Fibroblast of skin of right biceps (primary cell): ENCODE data around the gene AGFG1.
A peak's percentile ranks its signal among the peaks of the same experiment; 100 is the strongest.
"Not testable (repeated sequence)": the region's sequence is repeated elsewhere in the genome, so short reads cannot be mapped to it uniquely, and the experiment has no call there.

Experiments
- DNase-seq: peaks from one replicate; pipeline ENCODE4 v3.0.0-alpha.2; 2013

Gene AGFG1

GRCh38 chr2:227500301-227500630 is 28.3 kb downstream of the AGFG1 start:
- no peak for DNase-seq

DNA sequence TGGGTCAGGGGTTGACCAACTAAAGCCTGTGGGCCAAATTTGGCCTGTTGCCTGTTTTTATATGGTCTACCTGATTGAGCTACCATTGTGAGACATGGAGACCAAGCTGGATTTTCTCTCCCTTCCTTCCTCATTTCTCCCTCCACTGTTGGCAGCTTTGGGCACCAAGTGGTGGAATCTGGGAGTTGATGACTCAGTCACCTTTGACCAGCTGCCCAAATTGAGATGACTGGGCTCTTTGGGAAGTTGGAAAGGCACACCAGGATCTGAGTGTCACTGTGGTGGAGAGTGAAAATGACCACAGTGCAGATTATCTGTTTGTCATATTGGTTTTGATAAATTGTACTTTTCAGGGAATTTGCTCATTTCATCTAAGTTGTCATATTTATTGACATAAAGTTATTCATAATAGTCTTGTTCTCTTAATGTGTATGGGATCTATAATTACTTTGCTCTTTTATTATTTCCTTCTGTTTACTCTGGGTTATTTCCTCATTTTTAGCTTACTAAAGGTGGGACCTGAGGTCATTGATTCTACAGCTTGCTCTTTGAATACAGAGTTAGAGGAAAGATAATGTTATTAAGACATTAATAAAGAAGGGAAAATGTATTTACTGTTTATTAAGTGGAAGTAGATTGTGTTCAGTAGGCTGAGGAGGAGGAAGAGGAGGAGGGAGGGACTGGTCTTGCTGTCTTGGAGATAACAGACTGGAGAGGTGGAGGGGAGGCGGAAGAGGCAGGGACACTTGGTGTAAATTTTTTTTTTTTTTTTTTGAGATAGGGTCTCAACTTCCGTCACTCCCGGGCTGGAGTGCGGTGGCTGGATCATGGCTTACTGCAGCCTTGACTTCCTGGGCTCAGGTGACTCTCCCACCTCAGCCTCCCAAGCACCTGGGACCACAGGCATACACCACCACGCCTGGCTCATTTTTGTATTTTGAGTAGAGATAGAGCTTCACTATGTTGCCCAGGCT is 31.8 kb downstream of the AGFG1 start:
- peak; percentile 44 for DNase-seq

GRCh38 chr2:227504700-227505099 is 32.7 kb downstream of the AGFG1 start:
- no peak for DNase-seq

DNA sequence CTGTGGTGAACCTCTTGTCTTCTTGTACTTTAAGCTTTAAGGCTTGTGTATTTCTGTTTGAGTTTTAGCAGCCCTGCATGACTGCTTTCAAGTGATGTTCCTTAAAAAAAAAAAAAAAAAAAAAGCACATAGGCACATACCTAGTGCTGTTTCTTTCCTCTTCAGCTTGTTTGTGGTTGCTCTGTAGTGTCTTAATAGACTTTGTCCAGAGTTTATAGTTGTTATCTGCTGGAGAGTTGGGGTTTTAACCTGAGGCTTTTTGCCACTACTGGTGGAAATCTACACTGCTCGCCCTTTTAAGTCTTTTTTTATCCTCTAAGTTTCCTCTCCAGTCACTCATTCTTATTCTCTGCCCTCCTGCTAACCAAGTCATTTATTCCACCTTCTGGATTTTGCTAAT is 34.5 kb downstream of the AGFG1 start:
- no peak for DNase-seq

- no peak for DNase-seq
Observed at GRCh38 chr2:227507963-227508362, 36.0 kb downstream of the AGFG1 start.

DNA sequence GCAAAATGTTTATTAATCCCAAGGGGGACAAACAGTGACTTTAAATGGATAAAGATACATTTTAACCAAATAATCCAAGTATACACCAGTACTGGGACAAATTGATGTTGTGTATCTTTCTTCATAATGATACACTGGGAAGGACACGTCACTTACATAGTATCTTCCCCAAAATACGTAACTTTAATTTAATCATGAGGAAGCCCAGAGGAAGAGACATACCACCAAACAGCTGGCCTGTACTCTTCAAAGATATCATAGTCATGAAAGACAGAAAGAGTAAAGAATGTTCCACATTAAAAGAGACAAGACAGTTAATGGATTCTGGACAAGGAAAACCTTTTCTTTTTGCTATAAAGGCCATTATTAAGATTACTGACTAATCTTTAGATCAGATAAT is 37.1 kb downstream of the AGFG1 start:
- DNase-seq: no peak

DNA sequence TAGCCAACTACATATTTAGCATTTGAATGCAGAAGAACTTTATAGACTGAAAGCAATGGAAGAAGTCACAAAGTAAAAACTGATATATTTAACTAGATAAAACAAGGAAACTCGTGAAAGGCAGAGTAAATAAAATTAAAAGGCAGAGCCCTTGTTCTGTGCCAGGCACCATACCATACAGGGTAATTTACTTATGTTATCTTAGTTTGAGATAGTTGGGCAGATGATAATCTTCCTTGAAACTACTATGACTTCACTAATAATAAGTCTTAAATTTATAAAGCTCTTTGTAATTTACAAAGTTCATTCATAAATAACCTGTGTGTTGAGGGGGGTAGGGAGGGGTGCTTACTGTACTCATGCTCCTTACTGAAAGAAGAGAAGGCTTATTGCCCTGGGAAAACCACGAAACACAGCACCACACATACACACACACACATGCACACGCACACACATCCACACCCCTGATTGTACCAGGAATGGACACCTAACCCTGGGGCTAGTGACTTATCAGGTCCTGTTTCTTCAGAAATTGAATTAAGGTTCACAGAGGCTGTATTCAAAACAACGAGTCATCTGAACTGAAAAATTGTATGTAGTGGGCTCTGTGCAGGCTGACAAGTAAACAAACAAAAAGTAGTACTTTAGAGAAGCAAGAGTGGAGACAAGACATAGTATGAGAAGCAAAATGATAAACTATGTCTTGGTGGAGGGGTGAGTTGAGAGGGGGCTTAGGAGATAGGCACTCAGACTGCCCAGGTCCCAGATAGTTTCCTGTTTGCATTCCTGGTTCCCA is 38.1 kb downstream of the AGFG1 start:
- peak; percentile 29 for DNase-seq

GRCh38 chr2:227510620-227510958 is 38.6 kb downstream of the AGFG1 start:
- no peak for DNase-seq

- no peak for DNase-seq
Observed at GRCh38 chr2:227511239-227511930, 39.4 kb downstream of the AGFG1 start.

DNA sequence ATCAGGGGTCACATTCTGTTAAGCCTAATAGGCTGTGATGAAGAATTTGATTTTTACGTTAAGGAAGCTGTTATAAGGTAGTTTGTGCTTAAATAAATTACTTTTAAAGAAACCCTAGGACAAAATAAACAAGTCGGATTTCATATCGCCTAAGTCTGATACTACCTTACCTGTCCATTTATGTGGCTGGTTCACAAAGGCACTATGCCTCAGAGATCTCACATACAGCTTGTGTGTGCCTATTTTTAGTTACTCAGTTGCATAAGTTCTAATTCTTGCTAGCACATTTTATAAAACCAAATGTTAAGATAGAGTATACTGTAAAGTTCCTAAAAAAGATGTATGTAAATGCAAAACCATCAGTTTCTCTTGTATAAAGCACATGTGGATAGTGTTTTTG is 40.0 kb downstream of the AGFG1 start:
- no peak for DNase-seq

DNA sequence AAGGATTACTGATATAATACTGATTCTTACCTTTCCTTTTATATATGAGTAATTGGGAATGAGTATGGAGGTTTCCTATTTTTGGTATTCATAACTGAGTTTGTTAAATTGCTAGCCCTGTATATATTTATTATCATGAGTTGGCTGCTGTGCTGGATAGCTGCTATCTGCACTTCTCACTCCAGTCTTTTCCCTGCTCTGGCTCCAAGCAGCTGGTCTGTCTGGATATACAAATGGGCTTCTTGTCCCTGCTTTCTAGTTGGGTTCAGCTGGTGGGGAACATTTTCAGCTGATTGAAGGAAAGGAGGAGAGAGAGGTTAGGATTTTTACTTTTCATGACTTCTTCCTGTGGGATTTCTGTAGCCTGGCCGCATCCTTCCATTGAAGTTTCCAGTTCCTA is 41.2 kb downstream of the AGFG1 start:
- no peak for DNase-seq

- DNase-seq: no peak
Observed at GRCh38 chr2:227515742-227516141, 43.8 kb downstream of the AGFG1 start.

- DNase-seq: no peak
Observed at GRCh38 chr2:227517724-227518123, 45.8 kb downstream of the AGFG1 start.

- DNase-seq: peak; percentile 65
Observed at GRCh38 chr2:227518278-227518865, 46.4 kb downstream of the AGFG1 start.

- DNase-seq: not testable (repeated sequence)
Observed at GRCh38 chr2:227521178-227521577, 49.2 kb downstream of the AGFG1 start.

DNA sequence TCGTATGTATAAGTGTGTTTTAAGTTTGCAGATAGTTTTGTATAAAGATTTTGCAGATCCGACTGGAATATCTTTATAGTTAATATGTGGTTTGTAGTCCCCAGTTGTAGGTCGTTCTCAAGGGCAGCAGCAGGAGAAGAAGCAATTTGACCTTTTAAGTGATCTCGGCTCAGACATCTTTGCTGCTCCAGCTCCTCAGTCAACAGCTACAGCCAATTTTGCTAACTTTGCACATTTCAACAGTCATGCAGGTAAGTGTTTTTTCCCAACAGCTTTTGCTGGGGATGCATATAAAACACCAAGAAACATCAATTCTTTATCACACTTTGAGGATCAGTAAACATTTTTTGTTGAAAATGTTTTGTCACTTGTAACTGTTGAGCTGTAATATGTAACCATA is 52.7 kb downstream of the AGFG1 start:
- no peak for DNase-seq

DNA sequence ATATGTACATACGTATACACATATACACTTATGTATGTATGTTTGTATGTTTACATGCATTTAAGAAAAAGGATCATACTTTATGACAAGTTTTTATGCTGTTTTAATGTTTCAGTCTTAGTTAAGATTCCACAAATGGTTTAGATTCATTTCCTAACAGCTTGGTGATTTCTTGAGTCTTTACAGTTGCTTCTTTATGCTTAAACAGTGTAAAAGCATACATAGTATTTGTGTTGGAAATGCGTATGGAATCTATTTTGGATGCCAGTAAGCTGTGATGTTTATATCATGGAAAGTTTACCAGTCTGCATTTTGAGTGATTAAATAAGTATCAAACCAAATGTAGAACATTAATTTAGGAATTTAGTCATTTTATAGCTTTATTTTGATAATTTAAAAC is 55.4 kb downstream of the AGFG1 start:
- no peak for DNase-seq

DNA sequence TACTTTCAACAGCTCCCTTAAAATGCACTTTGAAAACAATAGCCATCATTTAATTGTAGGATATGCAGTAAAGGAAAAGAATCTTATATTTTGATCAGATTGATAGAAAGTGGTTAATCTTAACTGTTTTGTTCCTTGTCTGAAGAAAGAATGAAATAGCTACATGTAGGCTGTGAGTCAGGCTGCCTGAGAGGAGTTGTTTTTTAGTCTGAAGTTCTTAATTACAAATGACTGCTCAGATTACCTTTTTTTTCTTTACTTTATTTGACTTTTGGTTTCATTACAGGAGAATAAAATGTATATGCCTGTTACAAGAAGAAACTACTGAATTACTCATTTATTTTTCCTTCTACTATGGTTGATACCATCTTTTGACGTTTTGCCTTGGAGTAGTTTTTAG is 56.8 kb downstream of the AGFG1 start:
- DNase-seq: no peak

DNA sequence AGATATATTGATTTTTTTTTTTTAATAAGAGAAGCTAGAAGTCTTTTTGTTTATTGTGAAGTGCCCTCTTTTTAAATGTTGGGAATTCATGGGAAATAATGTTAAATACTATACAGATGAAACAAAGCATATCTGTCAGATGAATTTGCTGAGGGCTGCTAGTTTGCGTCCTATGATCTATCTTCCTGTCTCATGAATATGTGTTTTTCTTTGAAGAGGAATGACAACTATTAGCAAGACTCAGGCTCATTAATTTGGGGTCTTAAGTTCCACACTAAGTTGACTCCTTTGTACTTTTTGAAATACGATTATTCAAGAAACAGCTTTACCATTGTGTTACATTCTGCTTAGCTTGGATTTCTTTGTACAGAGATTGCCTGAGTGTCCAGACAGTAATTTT is 57.9 kb downstream of the AGFG1 start:
- no peak for DNase-seq

- DNase-seq: no peak
Observed at GRCh38 chr2:227534714-227535113, 62.8 kb downstream of the AGFG1 start.

DNA sequence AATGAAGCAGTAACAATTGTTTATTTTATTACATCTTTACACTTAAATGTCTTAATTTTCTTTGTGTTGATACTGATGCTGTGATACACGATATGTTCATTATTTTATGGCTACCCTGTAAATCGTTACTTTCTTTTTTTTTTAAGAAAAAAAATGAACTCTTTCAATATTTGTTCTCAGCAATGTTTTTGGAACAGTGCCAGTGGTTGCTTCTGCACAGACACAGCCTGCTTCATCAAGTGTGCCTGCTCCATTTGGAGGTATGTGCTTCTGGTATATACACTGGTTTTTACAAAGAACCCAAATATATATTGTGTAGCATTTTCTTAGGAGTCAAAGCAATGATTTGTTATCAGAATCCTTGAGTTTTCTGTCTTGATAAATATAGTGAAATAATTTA is 64.5 kb downstream of the AGFG1 start:
- DNase-seq: no peak

DNA sequence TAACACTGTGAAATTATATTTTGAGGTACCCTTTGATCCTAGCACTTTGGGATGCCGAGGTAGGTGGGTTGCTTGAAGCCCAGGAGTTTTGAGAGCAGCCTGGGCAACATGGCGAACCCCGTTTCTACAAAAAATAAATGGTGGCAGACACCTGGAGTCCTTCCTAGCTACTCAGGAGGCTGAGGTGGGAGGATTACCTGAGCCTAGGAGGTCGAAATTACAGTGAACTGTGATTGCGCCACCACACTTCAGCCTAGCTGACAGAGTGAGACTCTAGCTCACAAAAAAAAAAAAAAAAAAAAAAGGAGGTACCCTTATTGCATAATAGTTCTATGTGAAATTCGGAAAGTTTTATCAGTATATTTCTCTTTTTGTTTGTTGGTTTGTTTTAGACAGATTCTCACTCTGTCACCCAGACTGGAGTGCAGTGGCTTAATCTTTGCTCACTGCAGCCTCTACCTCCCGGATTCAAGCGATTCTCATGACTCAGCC is 67.6 kb downstream of the AGFG1 start:
- no peak for DNase-seq

DNA sequence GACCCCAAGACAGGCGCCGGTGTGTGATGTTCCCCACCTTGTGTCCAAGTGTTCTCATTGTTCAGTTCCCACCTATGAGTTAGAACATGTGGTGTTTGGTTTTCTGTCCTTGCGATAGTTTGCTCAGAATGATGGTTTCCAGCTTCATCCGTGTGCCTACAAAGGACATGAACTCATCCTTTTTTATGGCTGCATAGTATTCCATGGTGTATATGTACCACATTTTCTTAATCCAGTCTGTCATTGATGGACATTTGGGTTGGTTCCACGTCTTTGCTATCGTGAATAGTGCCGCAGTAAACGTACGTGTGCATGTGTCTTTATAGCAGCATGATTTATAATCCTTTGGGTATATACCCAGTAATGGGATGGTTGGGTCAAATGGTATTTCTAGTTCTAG is 68.4 kb downstream of the AGFG1 start:
- DNase-seq: not testable (repeated sequence)
